Colon (tissue), 2 donors: ENCODE measurements around the gene SLC6A9.

Experiments used
- FAIRE-seq: peaks from 2 replicates; lab custom pipeline; 2012; peaks lifted over from hg19 to GRCh38; lab: Jason Lieb, UNC
- donor health status: control.
- donor health status: control.

SLC6A9 gene

DNA sequence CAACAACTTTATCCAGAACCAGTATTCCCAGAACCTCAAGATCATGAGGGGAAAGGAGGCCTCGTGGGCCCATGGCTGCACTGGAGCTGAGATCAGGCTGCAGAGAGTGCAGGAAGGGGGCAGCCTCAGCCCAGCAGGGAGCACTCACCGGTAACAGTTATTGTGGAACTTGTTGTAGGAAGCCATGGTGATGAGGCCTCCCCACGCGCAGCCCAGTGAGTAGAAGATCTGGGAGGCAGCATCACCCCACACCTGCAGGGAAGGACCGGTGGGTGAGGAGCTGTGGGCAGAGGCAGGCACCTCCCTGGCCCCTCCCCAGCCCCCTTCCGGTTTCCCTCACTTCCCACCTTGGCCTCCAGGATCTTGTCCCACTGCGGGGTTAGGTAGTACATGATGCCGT lies 29.1 kb downstream of the SLC6A9 start:
- FAIRE-seq: no peak

DNA sequence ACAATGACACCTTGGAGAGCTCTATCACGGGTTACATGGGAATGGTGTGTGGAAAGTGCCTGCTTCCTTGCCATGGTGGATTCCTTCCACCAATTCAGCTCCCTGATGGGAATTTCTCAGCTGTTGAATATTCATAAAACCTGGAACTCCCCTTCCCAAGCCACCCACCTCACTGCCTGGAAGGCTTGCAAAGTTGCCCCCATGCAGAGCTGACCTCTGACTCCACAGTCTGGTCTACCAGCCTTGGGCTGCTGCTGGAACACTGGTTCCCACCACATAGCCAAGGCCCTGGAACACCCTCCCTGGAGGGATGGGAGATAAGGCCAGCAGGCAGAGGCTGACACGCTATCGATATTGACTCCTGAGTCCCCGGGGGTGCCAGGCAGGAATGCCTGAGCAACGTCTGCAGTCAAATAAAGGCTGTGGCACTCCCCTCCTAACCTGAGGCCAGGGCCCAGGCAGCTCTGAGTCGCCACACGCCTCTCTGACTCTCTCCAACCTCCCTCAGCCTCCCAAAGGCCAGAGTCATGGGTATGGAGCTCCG lies 31.1 kb downstream of the SLC6A9 start:
- no peak for FAIRE-seq

DNA sequence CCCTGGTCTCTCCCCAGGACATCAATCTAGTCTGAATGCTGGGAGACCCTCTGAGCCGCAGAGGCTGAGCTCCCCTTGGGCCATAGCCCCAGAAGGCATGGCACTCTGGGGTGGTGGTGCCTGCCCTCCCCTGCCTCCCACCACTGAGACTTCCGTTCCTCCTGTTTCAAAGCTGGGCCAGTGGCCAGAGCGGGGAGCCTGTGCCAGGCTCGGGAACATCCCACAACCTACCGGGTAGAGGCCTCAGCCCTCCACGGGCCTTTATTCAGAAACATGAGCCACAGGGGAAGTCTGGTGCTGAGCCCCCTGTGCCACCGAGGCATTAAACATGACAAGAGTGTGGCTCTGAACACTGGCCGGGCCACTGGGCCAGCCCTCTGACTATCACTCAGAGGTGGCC lies 31.8 kb downstream of the SLC6A9 start:
- FAIRE-seq: no peak

DNA sequence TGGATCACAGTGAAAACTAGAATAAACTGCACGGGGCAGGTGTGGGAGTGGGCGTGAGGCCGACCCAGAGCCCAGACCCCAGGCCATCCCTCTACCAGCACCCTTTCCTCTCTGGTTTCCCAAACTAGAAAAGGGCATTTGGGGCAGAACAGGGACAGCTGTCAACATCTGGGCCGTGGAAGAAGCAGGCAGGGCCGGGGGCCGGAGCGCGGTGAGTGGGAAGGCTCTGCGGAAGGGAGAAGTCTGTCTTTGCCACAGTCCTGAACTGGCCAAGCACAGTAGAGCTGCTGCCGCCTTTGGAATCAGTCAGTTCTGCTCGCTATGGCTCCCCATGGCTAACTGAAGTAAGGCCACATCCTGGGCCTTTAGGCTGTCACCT lies 33.3 kb downstream of the SLC6A9 start:
- FAIRE-seq: no peak

DNA sequence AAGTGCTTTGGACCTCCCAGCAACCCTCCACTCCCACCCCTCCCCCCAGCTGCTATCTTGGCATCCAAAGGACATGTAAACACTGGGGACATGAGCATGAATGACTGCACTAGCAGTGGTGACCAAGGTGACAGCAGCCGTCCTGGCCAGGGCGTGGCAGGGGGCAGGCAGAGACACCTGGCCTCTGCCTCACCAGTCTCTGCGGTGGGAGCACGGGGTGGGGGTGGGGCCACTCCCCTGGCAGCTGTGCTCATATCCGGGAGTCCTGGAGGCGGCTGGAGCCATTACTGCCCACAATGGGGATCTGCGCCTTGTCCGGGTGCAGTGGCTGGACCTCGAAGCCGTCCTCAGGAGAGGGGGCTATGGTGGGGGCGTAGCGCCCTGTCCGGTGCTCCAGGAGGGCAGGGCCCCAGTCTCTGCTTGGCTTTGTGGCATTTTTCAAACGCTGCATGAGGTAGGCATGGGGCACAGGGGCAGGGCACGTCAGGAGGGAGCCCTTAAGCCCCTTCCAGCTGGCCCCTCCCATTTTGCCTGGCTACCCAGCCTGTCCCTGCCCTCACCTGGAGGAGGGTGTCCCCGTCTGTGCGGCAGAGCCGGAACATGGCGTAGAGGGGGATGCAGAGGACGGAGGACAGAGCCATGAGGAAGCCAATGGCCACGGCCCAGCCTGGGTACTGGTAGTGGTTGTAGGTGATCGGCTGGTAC lies 33.8 kb downstream of the SLC6A9 start:
- FAIRE-seq: no peak

DNA sequence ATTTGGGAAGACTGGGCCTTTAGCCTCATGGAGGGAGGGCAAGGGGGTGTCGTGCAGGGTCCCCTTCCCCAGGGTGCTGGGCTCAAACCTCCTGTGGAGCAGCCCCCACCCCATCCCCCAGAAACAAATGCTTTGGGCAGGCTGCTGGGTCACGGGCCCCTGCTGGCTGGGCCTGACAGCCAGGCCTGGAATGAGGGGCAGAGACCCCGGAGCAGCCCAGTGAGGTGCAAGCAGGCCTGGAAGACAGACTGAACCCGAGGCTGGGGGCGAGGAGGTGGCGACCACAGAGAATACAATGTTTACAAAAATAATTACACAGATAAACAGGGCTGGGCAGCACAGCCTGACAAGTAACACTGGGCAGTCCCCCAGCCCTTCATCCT lies 34.5 kb downstream of the SLC6A9 start:
- FAIRE-seq: no peak

DNA sequence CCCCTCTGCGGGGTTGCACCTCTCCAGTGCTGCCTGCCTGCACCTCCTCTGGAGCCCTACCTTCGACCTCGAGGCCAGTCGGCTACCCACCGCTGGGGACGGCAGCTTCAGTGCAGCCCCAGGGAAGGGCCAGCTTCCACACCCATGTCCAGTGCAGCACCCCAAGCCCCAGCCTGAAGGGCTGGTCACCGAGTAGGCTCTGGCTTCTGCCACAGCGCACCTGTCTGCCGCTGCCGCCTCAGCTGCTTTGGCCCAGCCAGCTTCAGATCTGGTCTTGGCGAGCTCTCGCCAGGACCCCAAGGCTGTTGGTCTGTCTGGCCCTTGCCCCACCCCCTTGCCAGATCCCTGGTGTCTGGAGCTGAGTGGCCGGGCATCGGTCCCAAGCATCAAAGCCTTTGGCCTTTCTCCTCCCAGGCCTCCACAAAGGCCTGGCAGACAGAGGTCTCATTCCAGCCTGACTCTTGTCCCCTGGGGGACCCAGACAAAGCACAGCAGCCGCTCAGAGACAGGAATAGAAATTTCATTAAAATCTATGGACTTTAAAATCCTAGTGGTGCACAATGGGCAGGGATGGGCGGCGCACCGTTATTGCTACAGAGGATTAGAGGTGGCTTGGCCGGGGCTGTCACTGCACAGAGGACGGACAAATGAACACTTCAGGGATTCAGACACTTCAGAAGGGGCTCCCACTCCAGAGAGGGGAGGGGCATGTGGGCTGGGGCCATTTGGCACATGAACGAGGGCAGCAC lies 35.1 kb downstream of the SLC6A9 start:
- no peak for FAIRE-seq

DNA sequence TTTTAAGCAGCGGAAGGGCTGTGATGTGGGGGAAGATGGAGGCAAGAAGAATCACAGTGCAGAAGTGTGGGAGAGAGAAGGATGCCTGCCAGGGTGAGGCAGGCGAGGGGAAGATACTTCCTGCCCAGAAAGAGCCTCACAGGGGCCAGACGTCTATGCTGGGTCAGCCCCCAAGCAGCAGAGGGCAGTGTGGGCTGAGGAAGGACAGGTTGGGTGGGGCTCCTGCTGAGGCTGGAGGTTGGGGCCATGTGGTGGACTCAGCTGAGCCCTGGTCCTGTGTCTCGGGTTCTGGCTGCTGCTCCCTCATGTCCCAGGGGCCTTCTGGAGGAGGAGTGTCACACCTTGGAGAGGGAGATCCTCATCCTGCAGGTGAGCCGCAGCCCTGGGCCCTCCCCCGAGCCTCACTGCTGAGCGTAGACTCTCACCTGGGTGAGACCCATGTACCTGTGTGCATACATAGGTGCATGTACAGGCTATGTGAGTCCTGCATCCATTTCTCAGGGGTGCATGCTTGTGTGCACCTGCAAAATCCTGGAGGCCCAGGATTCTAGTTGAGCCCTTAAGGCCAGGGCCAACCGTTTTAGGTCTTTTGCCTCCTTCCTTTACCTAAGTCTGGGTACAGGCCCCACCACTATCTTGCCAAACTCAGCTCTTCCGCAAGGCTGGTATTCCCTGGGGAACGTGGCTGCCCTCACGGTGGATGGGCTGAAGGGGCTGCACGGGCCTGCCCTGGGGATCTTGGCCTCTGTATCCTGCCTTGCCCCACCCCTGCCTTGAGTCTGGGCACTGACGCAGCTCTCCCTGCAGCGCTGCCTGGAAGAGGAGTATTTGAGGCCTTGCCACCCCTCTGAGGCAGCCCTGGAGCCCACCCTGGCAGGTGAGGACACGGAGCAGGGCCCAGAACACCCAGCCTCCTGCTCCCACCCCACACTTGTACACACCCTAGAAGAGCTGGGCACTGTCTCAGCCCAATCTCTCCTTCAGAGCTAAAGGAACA lies 36.2 kb downstream of the SLC6A9 start:
- no peak for FAIRE-seq

DNA sequence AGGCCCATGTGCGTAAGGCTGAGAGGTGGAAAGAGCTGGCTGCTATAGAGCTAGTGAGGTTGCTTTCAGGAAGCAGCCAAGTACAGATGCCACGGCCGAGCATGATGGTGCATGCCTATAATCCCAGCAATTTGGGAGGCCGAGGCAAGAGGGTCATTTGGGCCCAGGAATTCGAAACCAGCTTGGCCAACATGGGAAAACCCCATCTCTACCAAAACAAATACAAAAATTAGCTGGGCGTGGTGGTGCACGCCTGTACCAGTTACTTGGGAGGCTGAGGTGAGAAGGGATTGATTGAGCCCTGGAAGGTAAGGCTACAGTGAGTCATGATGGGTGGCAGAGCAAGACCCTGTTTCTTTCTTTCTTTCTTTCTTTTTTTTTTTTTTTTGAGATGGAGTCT lies 37.2 kb downstream of the SLC6A9 start:
- FAIRE-seq: no peak

DNA sequence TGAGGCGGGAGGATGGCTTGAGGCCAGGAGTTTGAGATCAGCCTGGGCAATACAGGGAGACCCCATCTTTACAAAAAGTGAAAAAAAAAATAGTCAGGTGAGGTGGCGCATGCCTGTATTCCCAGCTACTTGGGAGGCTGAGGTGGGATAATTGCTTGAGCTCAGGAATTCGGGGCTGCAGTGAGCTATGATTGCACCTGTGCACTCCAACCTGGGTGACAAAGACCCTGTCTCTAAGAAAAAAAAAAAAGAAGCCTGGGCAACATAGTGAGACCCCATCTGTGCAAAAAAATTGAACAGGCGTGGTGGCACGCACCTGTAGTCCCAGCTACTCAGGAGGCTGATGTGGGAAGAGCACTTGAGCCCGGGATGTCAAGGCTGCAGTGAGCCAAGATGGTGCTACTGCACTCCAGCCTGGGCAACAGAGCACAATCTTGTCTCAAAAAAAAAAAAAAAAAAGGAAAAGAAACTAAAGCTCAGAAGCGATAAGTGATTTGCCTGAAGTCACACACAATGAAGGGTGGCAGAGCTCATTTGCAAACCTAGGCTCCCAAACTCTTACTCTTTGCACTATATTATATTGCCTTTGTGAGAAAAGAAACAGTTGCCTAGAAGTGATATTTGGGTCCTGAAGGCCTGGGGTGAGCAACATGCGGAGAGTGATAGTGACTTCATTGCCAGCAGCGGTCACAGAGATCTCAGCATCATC lies 37.9 kb downstream of the SLC6A9 start:
- no peak for FAIRE-seq

DNA sequence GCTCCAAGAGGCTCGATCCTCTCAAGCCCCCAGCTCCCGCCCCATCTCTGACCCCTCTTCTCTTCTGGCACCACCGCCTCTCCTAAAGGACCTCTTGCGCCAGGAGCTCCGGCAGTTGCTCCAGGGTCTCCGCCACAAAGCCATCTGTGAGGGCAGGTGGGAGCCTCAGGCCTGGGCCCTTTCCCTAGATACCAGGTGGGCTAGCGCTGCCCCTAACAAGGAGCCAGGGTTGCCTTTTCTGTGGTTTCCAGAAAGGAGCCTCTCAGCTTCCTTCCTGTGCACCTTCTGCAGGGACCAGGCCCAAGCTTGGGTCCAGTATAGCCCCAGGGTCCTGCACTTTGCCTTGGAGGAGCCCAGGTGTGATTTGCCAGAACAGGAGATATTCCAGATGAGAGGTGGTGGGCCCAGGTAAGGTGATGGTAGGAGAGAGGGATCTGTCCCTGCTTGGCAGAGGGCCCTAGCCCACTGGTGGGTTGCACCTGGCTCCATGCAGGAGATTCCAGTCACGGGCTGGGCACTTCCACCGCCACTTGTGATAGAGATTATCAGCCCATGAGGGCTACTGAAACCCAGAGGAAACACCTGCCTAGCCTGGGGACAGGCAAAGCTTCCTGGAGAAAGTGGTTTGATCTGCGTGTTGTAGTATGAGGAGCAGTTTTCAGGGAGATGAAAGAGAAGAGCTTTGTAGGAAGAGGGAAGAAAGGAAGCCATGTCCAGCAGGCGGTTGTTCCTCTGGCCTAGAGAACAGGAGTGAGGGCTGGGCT lies 38.8 kb downstream of the SLC6A9 start:
- FAIRE-seq: no peak

DNA sequence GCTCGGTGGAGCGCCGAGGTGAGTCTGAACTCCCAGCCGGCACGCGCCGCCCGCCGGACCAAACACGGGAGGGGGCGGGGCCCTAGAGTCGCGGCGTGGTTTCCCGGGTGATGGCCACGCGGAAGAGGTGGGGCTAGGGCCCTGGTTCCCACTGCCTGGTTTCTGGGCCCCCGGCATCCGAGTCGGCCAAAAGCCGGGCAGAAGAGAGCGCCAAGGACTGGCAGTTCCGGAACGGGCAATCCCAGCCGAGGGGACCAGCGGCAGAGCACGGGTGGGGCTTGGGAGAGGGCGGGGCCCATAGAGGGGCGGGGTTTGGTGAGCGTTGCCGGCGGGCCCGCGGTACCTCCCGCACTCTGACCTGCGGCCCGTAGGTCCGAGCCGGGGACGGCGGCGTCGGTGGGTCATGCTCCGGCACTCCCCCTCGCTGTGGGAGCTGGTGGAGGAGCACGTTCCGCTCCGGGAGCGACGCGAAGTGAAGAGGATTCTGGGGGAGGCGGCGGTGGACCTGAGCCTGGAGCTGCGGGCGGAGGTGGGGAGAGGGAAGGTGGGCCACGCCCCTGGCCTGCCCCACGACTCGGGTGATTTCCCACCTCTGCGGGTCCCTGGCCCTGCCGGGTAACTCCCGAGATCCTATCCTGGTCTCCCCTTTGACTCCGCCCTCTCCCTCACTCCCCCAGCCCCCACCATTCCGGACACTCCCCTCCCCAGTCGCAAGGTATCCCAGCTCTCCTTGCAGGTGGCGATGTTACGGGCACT lies 39.6 kb downstream of the SLC6A9 start, which contains the start of gene CCDC24:
CCDC24 (plus strand) TSS at position 124 of the 756 bp plus-strand sequence; CDS start at position 404, 280 bp downstream.
- FAIRE-seq: no peak

DNA sequence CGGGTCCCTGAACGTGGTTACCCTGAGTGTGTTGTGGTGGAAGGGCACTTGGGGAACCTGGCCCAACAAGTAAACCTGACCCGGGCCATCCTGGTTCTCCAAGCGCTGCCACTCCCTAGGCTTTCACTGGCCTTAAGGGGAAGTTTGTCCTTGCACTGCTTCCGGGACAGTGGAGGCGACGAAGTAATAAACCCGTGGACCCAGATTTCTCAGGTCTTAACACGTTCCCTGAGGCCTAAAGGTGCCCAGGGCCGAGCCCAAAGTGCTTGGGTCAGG lies 40.1 kb downstream of the SLC6A9 start:
- FAIRE-seq: no peak

DNA sequence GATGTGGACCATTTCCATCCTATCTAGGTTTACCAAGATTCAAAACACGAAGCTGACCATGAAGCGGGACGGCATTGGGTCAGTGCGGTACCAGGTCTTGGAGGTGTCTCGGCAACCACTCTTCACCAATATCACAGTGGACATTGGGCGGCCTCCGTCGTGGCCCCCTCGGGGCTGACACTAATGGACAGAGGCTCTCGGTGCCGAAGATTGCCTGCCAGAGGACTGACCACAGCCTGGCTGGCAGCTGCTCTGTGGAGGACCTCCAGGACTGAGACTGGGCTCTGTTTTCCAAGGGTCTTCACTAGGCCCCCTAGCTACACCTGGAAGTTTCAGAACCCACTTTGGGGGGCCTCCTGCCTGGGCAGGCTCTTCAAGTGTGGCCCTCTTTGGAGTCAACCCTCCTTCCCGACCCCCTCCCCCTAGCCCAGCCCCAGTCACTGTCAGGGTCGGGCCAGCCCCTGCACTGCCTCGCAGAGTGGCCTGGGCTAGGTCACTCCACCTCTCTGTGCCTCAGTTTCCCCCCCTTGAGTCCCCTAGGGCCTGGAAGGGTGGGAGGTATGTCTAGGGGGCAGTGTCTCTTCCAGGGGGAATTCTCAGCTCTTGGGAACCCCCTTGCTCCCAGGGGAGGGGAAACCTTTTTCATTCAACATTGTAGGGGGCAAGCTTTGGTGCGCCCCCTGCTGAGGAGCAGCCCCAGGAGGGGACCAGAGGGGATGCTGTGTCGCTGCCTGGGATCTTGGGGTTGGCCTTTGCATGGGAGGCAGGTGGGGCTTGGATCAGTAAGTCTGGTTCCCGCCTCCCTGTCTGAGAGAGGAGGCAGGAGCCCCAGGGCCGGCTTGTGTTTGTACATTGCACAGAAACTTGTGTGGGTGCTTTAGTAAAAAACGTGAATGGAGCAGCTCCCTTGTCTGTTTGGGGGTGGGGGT lies 40.7 kb downstream of the SLC6A9 start:
- no peak for FAIRE-seq

DNA sequence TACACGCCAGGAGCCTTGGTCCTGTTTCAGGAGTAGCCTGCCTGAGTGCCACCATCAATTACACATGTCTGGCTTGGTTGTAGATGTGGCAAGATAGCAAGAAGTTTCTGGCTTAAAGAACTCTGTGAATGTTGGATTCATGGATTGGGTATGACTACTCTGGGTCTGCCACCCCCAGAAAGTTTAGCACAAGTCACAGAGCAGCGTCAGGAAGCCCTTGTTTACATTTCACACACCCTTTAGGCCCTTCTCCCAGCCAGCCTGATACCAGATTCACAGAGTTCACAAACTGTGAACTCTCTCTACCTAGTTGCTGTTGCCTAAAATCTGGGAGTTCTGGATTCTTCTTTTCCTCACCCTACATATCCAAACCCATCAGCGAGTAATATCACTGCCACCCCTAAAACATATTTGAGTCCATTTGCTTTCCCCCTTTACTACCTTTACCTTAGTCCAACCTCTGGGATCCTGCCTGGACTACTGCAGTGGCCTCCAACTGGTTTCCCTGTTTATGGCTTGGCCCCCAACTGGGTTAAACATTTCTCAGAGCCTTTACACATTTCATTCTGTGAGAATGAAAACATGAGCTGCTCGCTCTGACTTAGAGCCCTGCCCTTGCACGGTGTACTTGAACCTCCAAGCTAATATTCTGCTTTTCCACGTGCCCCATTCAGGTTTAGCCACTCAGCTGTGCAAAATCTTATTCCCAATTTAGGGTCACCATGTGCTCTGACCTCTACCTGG lies 43.9 kb downstream of the SLC6A9 start:
- no peak for FAIRE-seq

DNA sequence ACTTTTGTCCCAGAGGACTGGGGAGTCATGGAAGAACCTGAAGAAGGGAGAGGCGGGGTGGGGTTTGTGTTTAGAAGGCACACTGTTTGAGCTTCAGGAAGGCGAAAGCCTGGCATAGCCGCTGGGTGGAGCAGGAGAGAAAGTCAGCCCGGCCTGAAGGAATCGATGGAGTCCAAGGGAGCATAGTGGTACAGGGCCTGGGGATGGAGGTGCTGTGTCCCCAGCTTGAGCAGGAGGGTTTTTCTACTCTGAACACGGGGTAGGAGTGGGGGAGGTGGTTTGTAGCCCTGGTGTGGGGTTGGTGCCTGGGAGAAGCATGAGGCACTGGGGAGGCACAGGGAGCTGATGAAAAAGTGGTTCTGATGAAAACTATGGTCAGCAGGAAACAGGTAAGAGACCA lies 44.5 kb downstream of the SLC6A9 start:
- FAIRE-seq: no peak

DNA sequence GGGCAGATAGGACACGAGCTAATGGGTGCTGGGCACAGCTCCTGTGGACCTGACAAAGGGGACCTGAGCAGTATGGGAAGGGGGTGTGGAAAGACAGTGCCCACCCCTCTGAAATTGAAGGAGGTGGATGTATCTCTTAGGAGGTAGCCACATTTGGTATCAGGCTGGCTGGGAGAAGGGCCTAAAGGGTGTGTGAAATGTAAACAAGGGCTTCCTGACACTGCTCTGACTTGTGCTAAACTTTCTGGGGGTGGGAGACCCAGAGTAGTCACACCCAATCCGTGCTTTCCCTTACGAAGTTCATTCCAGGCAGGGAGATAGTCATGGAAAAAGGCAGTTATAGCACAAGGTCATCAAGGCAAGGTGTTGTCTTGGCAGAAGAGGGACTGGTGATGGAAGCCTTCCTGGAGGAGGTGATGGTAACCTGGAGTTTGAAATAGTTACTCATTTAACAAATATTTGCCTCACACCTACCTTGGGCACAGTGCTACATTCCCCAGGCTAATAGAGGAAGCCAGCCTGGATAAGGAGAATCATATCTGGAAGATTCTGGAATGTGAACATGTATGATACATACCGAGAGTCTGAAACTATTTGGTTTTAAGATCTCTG lies 45.2 kb downstream of the SLC6A9 start:
- no peak for FAIRE-seq

DNA sequence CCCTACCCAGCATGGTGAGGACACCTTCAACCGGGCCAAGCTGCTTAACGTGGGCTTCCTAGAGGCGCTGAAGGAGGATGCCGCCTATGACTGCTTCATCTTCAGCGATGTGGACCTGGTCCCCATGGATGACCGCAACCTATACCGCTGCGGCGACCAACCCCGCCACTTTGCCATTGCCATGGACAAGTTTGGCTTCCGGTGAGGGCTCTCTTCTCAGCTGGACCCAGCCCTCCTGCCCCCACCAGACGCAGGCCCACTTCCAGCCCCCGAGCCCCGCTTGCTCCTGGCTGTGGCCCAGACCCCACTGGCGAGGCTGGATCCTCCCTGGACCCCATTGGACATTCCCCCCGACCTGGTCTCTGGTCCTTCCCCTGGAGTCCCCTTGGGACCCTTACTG lies 46.4 kb downstream of the SLC6A9 start:
- FAIRE-seq: no peak
